Measurements from ENCODE around the gene NPAS3.

DNA sequence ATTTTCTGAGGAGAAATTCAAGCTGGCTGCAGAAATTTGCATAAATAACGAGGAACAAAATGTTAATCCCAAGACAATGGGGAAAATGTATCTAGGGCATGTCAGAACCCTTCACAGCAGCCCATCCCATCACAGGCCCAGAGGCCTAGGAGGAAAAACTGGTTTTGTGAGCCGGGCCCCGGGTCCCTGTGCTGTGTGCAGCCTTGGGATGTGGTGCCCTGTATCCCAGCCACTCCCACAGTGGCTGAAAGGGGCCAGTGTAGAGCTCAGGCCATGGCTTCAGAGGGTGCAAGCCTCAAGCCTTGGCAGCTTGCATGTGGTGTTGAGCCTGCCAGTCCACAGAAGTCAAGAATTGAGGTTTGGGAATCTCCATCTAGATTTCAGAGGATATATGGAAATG lies 57.7 kb downstream of the NPAS3 start:
- TF ChIP-seq SIN3A (IDR thresholded peaks at IDR 0.05; ENCODE audit: borderline replicate concordance, insufficient read depth, low read length): no peak
- TF ChIP-seq, protein P1, sequence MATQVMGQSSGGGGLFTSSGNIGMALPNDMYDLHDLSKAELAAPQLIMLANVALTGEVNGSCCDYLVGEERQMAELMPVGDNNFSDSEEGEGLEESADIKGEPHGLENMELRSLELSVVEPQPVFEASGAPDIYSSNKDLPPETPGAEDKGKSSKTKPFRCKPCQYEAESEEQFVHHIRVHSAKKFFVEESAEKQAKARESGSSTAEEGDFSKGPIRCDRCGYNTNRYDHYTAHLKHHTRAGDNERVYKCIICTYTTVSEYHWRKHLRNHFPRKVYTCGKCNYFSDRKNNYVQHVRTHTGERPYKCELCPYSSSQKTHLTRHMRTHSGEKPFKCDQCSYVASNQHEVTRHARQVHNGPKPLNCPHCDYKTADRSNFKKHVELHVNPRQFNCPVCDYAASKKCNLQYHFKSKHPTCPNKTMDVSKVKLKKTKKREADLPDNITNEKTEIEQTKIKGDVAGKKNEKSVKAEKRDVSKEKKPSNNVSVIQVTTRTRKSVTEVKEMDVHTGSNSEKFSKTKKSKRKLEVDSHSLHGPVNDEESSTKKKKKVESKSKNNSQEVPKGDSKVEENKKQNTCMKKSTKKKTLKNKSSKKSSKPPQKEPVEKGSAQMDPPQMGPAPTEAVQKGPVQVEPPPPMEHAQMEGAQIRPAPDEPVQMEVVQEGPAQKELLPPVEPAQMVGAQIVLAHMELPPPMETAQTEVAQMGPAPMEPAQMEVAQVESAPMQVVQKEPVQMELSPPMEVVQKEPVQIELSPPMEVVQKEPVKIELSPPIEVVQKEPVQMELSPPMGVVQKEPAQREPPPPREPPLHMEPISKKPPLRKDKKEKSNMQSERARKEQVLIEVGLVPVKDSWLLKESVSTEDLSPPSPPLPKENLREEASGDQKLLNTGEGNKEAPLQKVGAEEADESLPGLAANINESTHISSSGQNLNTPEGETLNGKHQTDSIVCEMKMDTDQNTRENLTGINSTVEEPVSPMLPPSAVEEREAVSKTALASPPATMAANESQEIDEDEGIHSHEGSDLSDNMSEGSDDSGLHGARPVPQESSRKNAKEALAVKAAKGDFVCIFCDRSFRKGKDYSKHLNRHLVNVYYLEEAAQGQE (IDR thresholded peaks at IDR 0.05; ENCODE audit: insufficient read depth in 1 of 2, low read depth in 2 of 2, low read length in 2 of 2): no peak
- TF ChIP-seq POLR2AphosphoS5 (IDR thresholded peaks at IDR 0.05; ENCODE audit: low read depth, low read length): no peak
- TF ChIP-seq TAF1 (IDR thresholded peaks at IDR 0.05; ENCODE audit: borderline replicate concordance, insufficient read depth, low read length): no peak
- TF ChIP-seq FOXP2 (optimal IDR thresholded peaks at IDR 0.05; ENCODE audit: borderline replicate concordance, extremely low read depth, extremely low read length, insufficient read depth): no peak

Measured in PFSK-1 (cell line).